ENCODE results near the gene AUTS2.

DNA sequence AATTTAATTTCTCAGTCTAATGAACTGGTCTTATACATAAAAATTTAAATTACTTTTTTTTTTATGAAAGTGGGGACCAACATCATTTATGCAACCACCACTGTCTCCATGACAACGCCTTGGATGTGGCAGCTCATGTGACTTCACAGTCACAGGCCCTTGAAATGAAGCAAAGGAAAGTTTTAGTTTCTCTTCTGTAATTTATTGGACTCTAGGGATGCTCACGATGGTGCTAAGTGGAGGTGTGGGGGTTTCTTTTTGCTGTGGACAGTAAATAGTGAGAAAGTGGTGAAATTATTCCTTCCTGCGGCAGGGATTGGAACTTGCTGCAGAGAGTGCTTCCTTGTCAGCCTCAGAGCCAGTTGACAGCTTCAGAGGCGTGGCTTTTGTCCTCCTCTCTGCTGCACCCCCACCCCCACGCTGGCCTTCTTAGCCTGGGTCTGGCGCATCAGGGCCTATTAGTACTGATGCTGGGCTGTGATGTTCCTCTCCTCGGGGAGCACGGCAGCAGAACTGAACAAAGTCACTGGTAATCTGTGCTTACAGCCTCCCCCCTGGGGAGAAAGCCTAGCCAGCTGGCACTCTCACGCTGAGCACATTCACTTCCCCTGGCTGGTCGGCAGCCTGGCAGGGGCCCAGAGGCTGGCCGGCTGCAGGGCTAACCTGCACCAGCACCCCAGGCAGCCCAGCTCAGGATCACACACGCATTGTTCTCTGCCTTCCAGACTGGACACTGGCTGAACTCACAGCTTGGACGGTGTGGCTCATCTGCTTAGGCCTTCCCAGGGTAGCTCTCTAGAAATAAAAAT, 1016.2 kb downstream of the AUTS2 start:
- TF ChIP-seq, protein P1, sequence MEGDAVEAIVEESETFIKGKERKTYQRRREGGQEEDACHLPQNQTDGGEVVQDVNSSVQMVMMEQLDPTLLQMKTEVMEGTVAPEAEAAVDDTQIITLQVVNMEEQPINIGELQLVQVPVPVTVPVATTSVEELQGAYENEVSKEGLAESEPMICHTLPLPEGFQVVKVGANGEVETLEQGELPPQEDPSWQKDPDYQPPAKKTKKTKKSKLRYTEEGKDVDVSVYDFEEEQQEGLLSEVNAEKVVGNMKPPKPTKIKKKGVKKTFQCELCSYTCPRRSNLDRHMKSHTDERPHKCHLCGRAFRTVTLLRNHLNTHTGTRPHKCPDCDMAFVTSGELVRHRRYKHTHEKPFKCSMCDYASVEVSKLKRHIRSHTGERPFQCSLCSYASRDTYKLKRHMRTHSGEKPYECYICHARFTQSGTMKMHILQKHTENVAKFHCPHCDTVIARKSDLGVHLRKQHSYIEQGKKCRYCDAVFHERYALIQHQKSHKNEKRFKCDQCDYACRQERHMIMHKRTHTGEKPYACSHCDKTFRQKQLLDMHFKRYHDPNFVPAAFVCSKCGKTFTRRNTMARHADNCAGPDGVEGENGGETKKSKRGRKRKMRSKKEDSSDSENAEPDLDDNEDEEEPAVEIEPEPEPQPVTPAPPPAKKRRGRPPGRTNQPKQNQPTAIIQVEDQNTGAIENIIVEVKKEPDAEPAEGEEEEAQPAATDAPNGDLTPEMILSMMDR (conservative IDR thresholded peaks at IDR 0.05; ENCODE audit: low read depth, low read length) = no peak
- no peak for TF ChIP-seq EZH2 (IDR thresholded peaks at IDR 0.05; ENCODE audit: borderline replicate concordance, low read depth, low read length, poor library complexity, severe bottlenecking)

Measured in A673 (cell line).